Stimulated activated CD8-positive, alpha-beta memory T cell treated with anti-CD3 and anti-CD28 coated beads, Interleukin-7, amount 100 ng/mL, for 1 hour (primary cell): ENCODE data around the gene INO80C.

Source experiments
- DNase-seq, 2 donors: peaks; one replicate each; pipeline ENCODE4 v3.0.0-alpha.2; 2020; ENCODE audit warnings: low read depth in 2 of 2

INO80C gene

DNA sequence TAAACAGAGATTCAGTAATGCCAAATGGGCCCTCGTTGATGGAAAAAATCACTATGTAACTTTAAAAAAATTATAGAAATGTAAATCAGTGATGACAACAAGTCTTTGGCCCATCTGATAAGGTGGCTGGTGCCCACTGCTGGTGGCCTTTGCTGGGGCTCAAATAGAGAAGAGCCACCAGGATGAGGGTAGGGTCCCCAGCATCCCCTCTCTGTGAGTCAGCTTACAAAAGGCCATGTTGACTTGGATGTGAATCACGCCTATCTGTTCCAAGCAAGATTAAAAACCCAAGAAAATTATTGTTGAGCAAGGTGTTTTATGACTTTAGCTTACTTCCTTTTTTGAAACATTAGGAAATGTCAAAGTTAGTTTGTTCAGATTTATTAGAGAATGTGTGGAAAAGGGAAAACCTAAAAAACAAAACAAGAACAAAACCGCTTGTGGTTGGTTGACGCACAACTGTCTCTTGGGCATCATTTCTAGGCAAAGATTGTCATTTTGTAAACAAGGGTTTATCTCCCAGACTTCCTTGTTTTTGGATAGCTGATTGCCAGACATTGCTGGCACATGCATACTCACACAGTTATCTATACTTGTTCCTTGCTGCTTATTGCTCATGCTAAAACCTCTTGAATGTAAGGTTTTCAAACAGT, 66.9 kb downstream of the INO80C start:
- no peak for DNase-seq

- no peak for DNase-seq
Measured at GRCh38 chr18:35426786-35427185, 71.0 kb downstream of the INO80C start.

DNA sequence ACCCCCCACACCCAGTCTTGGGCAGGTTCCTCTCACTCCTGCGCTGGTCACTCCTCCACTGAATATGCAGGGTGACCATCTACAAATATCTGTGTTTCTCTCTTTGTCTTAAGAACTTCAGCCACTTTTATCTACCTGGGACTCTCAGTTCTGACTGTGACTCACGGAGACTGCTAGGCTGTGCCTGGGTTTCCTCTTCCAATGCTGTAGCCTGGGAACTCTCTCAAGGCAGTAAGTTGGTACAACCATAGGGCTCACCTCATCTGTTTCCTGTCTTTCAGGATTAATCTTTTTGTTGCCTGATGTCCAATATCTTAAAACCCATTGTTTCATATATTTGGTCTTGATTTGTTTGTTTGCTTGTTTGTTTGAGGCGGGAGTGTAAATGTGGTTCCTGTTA, 73.4 kb downstream of the INO80C start:
- no peak for DNase-seq

- DNase-seq, result no peak
Measured at GRCh38 chr18:35422237-35422636, 75.5 kb downstream of the INO80C start.

- DNase-seq, result no peak
Measured at GRCh38 chr18:35418610-35419009, 79.2 kb downstream of the INO80C start.
